ENCODE data around the gene PCBP2. TPM values are rescaled to one million over a fixed set of nuclear protein-coding genes. Genes with fewer than 3 reads are reported as not detected.
A peak's percentile ranks its signal among the peaks of the same experiment; 100 is the strongest.

The PCBP2 gene
- total and polyA plus RNA-seq, 10 of the 15 experiments (the other 5 are each of a cell fraction or from before 2014, with no cell fraction given): 109 to 803 (median 327) TPM

DNA sequence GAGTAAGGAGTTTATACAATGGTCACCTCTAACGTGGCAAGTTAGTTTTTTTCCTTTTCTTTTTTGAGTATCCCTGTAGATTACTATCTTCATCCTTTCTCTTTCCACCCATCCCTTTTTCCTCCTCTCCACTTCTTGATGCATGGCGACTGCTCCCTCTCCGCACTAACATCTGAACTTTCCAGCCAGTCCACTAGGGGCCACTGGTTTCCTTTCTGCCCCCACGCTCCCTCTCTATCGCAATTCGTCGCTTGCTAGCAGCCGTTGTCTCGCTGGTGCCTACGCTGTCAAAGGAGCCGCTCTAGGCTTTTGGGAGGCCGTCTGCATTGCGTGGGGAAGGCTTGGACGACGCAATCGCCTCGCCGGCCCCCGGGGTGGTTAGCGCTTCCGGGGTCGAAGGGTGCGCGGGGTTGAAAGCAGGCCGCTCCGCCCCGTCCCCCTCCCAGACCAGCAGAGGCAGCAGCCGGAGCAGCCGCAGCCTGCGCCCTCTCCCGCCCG is at the start of gene PCBP2 (continued):
- TF ChIP-seq, protein P1, sequence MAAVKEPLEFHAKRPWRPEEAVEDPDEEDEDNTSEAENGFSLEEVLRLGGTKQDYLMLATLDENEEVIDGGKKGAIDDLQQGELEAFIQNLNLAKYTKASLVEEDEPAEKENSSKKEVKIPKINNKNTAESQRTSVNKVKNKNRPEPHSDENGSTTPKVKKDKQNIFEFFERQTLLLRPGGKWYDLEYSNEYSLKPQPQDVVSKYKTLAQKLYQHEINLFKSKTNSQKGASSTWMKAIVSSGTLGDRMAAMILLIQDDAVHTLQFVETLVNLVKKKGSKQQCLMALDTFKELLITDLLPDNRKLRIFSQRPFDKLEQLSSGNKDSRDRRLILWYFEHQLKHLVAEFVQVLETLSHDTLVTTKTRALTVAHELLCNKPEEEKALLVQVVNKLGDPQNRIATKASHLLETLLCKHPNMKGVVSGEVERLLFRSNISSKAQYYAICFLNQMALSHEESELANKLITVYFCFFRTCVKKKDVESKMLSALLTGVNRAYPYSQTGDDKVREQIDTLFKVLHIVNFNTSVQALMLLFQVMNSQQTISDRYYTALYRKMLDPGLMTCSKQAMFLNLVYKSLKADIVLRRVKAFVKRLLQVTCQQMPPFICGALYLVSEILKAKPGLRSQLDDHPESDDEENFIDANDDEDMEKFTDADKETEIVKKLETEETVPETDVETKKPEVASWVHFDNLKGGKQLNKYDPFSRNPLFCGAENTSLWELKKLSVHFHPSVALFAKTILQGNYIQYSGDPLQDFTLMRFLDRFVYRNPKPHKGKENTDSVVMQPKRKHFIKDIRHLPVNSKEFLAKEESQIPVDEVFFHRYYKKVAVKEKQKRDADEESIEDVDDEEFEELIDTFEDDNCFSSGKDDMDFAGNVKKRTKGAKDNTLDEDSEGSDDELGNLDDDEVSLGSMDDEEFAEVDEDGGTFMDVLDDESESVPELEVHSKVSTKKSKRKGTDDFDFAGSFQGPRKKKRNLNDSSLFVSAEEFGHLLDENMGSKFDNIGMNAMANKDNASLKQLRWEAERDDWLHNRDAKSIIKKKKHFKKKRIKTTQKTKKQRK (IDR thresholded peaks at IDR 0.05; ENCODE audit: low read depth, low read length): no peak
- no peak for TF ChIP-seq CBX3 (IDR thresholded peaks at IDR 0.05; ENCODE audit: borderline replicate concordance, low read depth)
- peak; percentile 63; the same call in 1 of the 2 replicates for TF ChIP-seq RCOR1 (conservative IDR thresholded peaks at IDR 0.05; ENCODE audit: low read depth, low read length)
- TF ChIP-seq DPF2 (IDR thresholded peaks at IDR 0.05): no peak
- peak; percentile 41; the same call in 1 of the 2 replicates for TF ChIP-seq TCF12 (IDR thresholded peaks at IDR 0.05; ENCODE audit: low read depth, low read length)
- TF ChIP-seq EP300 (IDR thresholded peaks at IDR 0.05; ENCODE audit: borderline replicate concordance in 1 of 2, control insufficient read depth in 1 of 2, low read depth in 2 of 2, low read length in 2 of 2): peak in 1 of 2 experiments; percentile 21; a peak in 1 of 4 replicates
- TF ChIP-seq, protein P2, sequence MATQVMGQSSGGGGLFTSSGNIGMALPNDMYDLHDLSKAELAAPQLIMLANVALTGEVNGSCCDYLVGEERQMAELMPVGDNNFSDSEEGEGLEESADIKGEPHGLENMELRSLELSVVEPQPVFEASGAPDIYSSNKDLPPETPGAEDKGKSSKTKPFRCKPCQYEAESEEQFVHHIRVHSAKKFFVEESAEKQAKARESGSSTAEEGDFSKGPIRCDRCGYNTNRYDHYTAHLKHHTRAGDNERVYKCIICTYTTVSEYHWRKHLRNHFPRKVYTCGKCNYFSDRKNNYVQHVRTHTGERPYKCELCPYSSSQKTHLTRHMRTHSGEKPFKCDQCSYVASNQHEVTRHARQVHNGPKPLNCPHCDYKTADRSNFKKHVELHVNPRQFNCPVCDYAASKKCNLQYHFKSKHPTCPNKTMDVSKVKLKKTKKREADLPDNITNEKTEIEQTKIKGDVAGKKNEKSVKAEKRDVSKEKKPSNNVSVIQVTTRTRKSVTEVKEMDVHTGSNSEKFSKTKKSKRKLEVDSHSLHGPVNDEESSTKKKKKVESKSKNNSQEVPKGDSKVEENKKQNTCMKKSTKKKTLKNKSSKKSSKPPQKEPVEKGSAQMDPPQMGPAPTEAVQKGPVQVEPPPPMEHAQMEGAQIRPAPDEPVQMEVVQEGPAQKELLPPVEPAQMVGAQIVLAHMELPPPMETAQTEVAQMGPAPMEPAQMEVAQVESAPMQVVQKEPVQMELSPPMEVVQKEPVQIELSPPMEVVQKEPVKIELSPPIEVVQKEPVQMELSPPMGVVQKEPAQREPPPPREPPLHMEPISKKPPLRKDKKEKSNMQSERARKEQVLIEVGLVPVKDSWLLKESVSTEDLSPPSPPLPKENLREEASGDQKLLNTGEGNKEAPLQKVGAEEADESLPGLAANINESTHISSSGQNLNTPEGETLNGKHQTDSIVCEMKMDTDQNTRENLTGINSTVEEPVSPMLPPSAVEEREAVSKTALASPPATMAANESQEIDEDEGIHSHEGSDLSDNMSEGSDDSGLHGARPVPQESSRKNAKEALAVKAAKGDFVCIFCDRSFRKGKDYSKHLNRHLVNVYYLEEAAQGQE (IDR thresholded peaks at IDR 0.05; ENCODE audit: low read depth, low read length): no peak
- no peak; the same call in 1 of the 2 replicates for TF ChIP-seq ZNF384 (IDR thresholded peaks at IDR 0.05; ENCODE audit: borderline replicate concordance, low read depth, low read length)
- TF ChIP-seq HCFC1 (IDR thresholded peaks at IDR 0.05; ENCODE audit: low read length): peak; percentile 87
- TF ChIP-seq ZNF274 (IDR thresholded peaks at IDR 0.05; ENCODE audit: insufficient read depth, insufficient read length): no peak
- TF ChIP-seq, protein P3, sequence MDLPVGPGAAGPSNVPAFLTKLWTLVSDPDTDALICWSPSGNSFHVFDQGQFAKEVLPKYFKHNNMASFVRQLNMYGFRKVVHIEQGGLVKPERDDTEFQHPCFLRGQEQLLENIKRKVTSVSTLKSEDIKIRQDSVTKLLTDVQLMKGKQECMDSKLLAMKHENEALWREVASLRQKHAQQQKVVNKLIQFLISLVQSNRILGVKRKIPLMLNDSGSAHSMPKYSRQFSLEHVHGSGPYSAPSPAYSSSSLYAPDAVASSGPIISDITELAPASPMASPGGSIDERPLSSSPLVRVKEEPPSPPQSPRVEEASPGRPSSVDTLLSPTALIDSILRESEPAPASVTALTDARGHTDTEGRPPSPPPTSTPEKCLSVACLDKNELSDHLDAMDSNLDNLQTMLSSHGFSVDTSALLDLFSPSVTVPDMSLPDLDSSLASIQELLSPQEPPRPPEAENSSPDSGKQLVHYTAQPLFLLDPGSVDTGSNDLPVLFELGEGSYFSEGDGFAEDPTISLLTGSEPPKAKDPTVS (IDR thresholded peaks at IDR 0.05; ENCODE audit: low read depth, low read length): peak; percentile 68; the same call in 1 of the 2 replicates
- no peak for TF ChIP-seq FOS (IDR thresholded peaks at IDR 0.05; ENCODE audit: borderline replicate concordance, extremely low read depth, insufficient read length)
- peak; percentile 85; the same call in 1 of the 2 replicates for TF ChIP-seq RB1 (IDR thresholded peaks at IDR 0.05; ENCODE audit: borderline replicate concordance)
- 0 out of 4 replicates have a peak, but pooled peaks of 1 of the 2 experiments have one; percentile 43 for TF ChIP-seq CEBPB (IDR thresholded peaks at IDR 0.05; ENCODE audit: borderline replicate concordance in 1 of 2, low read depth in 2 of 2, low read length in 2 of 2)
- TF ChIP-seq POLR2AphosphoS2 (IDR thresholded peaks at IDR 0.05; ENCODE audit: low read depth, low read length): peak; percentile 73; the same call in 1 of the 2 replicates
- TF ChIP-seq, protein P4, sequence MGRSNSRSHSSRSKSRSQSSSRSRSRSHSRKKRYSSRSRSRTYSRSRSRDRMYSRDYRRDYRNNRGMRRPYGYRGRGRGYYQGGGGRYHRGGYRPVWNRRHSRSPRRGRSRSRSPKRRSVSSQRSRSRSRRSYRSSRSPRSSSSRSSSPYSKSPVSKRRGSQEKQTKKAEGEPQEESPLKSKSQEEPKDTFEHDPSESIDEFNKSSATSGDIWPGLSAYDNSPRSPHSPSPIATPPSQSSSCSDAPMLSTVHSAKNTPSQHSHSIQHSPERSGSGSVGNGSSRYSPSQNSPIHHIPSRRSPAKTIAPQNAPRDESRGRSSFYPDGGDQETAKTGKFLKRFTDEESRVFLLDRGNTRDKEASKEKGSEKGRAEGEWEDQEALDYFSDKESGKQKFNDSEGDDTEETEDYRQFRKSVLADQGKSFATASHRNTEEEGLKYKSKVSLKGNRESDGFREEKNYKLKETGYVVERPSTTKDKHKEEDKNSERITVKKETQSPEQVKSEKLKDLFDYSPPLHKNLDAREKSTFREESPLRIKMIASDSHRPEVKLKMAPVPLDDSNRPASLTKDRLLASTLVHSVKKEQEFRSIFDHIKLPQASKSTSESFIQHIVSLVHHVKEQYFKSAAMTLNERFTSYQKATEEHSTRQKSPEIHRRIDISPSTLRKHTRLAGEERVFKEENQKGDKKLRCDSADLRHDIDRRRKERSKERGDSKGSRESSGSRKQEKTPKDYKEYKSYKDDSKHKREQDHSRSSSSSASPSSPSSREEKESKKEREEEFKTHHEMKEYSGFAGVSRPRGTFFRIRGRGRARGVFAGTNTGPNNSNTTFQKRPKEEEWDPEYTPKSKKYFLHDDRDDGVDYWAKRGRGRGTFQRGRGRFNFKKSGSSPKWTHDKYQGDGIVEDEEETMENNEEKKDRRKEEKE (IDR thresholded peaks at IDR 0.05): no peak
- no peak for TF ChIP-seq KLF5 (IDR thresholded peaks at IDR 0.05; ENCODE audit: partially characterized antibody)

All from GM12878 (cell line).